Suprapubic skin (tissue), 3 donors: ENCODE results near the gene TSC22D1.

Experiments used
- EP300 ChIP-seq: sonication (generic); formaldehyde crosslinking; IDR thresholded peaks from one replicate; pipeline ENCODE4 v1.6.1; 2017; ENCODE audit warnings: antibody characterized with exemption
- POLR2A ChIP-seq, 2 donors: fragments of 450-650 bp; IDR thresholded peaks; one replicate each; pipeline ENCODE4 v1.6.1; 2017; ENCODE audit warnings: antibody characterized with exemption in 2 of 2, mild to moderate bottlenecking in 2 of 2, moderate library complexity in 2 of 2
- TF ChIP-seq, protein P1 (sequence below), 2 donors: fragments of 200-600 bp in 1 of 2; fragments of 450-650 bp in 1 of 2; sonication (generic) in 1 of 2; IDR thresholded peaks; one replicate each; pipeline ENCODE4 v1.5.1; 2016 to 2019; ENCODE audit warnings: antibody characterized with exemption in 2 of 2, mild to moderate bottlenecking in 1 of 2, moderate library complexity in 1 of 2

DNA sequence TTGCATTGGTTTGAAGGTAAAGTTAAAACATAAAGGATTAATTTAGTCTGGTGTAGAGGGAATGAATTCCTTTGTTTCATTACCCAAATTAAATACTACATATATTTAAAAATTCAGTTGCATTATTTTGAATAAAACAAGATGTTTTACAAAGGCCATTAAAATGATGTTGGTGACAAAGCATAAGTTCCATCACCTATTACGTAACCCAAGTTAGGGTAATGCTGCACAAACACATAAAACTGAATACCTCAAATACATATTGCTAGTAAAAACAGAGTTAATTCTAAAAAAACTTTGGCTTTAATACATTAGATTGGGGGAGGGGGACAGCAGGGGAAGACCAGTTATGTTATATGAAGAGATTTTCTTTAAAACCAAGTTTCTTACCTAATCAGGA is 122.2 kb downstream of the TSC22D1 start:
- TF ChIP-seq, protein P1, sequence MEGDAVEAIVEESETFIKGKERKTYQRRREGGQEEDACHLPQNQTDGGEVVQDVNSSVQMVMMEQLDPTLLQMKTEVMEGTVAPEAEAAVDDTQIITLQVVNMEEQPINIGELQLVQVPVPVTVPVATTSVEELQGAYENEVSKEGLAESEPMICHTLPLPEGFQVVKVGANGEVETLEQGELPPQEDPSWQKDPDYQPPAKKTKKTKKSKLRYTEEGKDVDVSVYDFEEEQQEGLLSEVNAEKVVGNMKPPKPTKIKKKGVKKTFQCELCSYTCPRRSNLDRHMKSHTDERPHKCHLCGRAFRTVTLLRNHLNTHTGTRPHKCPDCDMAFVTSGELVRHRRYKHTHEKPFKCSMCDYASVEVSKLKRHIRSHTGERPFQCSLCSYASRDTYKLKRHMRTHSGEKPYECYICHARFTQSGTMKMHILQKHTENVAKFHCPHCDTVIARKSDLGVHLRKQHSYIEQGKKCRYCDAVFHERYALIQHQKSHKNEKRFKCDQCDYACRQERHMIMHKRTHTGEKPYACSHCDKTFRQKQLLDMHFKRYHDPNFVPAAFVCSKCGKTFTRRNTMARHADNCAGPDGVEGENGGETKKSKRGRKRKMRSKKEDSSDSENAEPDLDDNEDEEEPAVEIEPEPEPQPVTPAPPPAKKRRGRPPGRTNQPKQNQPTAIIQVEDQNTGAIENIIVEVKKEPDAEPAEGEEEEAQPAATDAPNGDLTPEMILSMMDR (IDR thresholded peaks at IDR 0.05): no peak
- TF ChIP-seq EP300: no peak
- TF ChIP-seq POLR2A (IDR thresholded peaks at IDR 0.05): no peak
